SHP77 (cell line): ENCODE measurements around the gene SPAG8.
A peak's percentile ranks its signal among the peaks of the same experiment; 100 is the strongest.

Experiments
- DNase-seq, 2 experiments: peaks; one replicate each; lab custom pipeline; 2025; lab: John Stamatoyannopoulos, UW

Gene SPAG8

GRCh38 chr9:35812025-35812602 is at the start of gene SPAG8:
TSS of gene SPAG8 (minus strand) at chr9:35812262. CDS start at chr9:35812147, 115 bp downstream.
- peak; percentile 85 to 93 for DNase-seq

- DNase-seq = no peak
These were observed 49.3 kb upstream of the SPAG8 start for GRCh38 chr9:35861161-35861897.

DNA sequence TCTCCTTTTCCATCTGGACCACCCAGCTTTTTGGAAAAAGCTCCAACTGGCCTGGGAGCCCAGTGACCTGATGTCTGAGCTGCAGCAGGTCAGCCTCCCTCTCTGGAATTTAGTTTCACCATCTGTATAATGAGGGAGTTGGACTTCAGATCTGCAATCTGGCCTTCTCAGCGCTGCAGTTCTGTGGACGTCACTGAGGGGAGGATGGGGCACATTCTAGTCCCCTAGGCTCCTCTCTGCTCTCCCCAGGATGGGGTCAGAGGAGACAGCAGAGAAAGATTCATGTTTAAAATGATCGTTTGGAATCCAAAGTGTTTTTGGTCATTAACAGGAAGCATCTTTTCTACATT is 47.9 kb upstream of the SPAG8 start:
- DNase-seq = no peak

- peak in 1 of 2 experiments; percentile 17 for DNase-seq
These were observed 47.4 kb upstream of the SPAG8 start for GRCh38 chr9:35859310-35859989.

DNA sequence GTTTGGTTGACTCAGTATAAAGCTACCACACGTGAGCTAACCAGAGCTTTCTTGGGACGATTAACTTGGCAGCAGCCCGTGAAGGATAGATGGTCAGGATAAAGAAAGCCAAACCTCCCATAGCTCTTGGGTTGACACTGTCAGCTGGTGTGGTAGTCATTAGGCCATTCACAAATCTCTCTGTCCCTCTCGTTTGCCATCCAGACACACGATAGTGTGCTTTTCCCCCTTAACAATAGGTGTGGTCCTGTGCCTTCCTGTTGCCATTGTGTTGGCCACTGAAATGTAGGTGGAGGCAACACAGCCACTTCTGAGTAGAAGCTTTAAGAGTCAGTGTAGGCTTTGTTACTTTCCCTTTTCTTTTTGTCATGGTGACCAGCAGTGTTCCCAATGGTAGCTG is 46.4 kb upstream of the SPAG8 start:
- DNase-seq = no peak

- no peak for DNase-seq
These were observed 44.8 kb upstream of the SPAG8 start for GRCh38 chr9:35856882-35857281.

GRCh38 chr9:35856206-35856605 is 44.1 kb upstream of the SPAG8 start:
- DNase-seq = no peak

GRCh38 chr9:35854091-35854762 is 42.2 kb upstream of the SPAG8 start:
- DNase-seq = no peak

DNA sequence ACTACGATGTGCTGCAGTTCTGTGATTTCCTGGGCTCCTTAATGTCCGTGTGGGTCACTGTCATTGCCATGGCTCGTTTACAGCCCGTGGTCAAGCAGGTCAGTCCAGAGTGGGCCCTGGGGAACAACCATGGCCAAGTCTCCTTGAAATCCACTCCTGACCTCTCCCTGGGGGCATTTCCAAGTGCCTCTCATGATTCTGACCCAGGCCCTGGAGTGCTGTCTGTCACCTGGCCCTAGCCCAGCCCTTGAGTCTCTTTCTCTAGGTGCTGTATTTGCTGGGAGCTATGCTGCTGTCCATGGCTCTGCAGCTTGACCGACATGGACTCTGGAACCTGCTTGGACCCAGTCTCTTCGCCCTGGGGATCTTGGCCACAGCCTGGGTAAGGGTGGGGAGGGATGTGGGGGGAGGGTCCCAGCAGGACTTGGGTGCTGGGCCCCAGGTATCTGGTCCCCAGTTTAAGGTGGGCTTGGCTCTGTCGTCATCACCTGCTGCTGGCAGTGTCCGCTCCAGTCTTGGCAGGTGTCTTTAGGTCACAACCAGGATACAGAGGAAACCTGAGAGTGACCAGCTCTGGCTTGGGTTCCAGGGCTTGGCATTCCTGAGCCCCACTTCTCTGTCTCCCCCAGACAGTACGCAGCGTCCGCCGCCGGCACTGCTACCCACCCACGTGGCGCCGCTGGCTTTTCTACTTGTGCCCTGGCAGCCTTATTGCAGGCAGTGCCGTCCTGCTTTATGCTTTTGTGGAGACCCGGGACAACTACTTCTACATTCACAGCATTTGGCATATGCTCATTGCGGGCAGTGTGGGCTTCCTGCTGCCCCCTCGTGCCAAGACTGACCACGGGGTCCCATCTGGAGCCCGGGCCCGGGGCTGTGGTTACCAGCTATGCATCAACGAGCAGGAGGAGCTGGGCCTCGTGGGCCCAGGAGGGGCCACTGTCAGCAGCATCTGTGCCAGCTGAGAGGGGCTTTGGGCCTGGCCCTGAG is 41.1 kb upstream of the SPAG8 start:
- no peak for DNase-seq

GRCh38 chr9:35852267-35852815 is 40.3 kb upstream of the SPAG8 start:
- no peak for DNase-seq

GRCh38 chr9:35847792-35848572 is 35.9 kb upstream of the SPAG8 start:
- no peak for DNase-seq

GRCh38 chr9:35845824-35846771 is 34.0 kb upstream of the SPAG8 start:
- DNase-seq = no peak

- DNase-seq = no peak
These were observed 32.7 kb upstream of the SPAG8 start for GRCh38 chr9:35844628-35845270.

- DNase-seq = no peak
These were observed 30.7 kb upstream of the SPAG8 start for GRCh38 chr9:35842795-35843194.

DNA sequence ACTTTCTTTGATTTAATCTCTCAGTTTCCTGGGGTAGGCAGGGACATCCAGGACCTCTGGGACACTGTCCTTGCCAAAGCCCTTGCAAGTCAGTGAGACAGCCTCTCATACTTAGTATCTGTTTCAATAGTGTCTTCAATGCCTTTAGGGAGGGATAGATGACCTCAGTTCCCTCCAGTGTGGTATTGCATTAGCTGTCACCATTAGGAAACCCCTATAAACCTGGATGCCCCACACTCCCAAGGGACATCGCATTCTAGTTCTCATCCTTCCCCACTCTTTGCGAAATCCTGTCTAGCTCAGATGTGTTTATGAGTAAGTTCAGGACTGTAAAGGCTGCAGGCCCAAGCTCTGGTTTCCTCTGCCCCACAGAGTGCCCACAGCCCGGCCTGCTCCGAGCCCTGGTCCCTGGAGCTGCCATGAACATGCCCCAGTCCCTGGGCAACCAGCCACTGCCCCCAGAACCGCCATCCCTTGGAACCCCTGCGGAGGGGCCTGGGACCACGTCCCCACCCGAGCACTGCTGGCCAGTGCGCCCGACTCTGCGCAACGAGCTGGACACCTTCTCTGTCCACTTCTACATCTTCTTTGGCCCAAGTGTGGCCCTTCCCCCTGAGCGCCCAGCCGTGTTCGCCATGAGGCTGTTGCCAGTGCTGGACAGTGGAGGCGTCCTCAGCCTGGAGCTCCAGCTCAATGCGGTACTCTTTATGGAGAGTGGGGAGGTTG is 30.1 kb upstream of the SPAG8 start:
- DNase-seq = no peak

GRCh38 chr9:35841645-35841900 is 29.5 kb upstream of the SPAG8 start:
- no peak for DNase-seq

DNA sequence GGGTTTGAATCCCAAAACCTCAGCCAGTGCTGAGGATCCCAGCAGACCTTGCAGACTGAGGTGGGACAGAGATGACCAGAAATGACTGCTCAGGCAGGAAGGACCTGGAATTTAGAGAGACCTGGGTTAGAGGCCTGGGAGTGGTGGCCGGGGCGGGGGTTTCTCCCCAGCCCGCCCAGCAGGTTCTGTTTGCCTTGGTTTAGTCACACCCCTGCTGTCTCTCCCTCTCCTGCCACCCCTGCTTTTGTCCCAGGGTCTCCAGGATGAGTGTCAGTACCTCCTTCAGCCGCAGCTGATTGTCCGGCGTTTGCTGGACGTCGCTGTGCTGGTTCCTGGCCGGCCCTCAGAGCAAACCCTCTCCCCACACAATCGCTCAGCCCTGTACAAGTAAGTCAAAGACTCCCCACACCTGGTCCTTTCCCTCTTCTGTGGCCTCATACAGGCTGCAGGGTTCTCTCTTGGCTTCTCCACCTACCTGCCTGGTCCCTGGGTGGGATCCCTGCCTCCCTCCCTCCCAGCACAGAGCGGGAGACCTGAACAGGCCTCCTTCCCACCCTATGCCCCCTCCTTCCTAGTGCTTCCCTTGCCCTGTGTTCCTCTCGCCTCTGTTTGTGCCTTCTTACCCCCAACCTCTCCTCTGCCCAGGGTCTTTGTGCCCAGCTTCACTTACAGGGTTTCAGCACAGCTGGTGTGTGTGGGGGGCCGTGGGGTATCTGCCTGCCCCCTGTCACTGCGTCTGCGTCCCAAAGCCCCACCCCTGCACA is 29.0 kb upstream of the SPAG8 start:
- no peak for DNase-seq

DNA sequence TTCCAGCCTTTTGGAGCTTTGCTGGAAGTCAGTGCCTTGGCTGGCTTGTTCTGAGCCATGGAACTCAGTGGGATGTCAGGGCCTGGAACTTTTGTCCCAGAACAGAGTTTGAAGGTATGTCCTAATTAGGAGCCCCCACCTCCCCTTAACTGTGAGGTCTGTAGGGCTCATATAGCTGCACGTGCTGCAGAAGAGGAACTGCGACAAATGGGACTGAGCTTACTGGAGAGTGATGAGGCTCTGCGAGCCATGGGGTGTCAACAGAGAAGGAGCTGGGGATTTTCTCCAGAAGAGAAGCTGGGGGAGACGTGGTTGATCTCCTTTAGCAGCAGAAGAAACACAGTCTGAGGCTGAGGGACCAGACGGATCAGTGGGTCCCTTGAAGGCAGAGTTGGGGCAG is 27.9 kb upstream of the SPAG8 start:
- no peak for DNase-seq
